UCSD-AML1 (cell line): ENCODE data around the gene KDM4D.
"Not testable (repeated sequence)": the region's sequence is repeated elsewhere in the genome, so short reads cannot be mapped to it uniquely, and the experiment has no call there.

Source experiments
- DNase-seq: peaks from one replicate; lab custom pipeline; 2025; ENCODE audit not compliant: unreplicated experiment; lab: John Stamatoyannopoulos, UW

The KDM4D gene

DNA sequence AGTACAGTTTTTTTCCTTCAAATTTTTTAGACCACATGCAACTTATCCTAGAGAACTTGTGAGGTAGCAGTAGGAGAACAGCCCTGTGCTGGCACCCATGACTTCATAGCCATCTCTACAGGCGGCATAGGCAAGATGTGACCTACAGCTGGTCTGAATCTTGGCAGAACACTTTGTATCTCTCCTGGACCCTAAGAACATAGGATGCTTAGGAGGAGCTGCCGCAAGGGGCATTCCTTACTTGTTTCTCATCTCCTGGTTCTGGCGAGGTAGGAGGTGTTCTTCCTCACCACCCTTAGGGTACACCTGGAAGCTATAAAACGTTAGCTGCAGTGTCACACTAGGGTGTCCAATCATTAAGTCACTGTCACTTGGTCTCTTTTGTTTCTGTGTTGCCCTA is 16.5 kb upstream of the KDM4D start:
- DNase-seq: no peak

DNA sequence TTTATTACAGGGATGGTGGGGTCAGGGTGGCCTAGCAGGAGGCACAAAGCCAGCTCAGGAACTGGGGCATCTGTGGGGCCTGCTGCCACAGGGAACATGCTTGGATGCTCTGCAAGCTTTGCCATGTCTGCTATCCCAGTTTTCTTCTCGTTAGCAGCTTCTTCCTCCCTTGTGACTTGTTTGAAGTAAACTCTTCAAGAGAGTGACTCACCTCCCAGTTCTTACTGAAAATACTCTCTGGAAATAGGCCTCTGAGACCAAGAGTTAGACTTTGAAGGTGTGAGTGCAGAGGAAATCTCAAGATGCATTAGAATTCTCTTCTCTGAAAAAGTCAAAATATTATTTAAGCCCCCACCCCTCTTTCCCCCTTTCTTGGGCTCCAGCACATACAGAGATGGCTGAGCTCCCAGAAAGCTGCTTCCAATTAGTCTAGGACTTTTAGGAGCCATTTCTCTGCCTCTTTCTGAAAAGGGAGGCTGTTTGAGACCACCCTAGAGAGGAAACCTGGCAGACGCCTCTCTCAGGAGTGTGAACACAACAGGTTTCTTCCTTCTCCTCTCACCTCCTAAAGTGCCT is 15.3 kb upstream of the KDM4D start:
- DNase-seq: no peak

DNA sequence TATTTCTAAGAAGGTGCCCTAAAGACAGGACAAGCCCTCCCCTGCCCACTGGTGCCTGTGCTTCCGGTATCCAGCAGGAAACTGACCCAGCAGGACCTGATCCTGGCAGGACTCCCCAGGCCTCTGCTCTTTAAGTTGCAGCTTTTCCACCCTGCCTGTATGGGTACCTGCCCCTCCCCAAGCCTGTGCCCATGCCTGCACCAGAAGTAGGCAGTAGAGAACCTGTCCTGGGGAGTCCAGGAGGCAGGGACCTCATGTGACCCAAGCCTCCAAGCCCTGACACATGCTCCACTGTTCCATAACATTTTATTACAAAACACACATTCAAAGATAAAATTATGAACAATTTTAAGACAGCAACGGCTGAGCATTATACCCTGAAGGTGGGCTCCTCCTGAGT is 14.3 kb upstream of the KDM4D start:
- DNase-seq: no peak

DNA sequence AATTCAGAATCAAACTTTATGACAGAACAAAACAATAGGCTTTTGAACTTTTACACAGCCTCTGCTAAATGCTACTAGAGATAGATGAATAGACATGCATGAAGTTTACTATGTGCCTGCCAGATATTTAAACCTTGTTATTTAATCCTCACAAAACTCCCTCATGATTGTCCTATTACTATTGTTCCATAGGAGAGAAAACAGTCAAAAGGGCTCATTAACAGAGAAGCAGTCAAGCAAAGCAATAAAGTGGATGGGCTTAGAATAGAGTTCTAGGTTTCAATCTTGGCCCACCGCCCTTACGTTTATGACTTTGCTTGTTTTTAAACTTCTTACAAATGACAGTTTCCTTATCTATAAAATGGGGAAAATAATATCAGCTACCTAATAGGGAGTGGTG is 13.0 kb upstream of the KDM4D start:
- no peak for DNase-seq

DNA sequence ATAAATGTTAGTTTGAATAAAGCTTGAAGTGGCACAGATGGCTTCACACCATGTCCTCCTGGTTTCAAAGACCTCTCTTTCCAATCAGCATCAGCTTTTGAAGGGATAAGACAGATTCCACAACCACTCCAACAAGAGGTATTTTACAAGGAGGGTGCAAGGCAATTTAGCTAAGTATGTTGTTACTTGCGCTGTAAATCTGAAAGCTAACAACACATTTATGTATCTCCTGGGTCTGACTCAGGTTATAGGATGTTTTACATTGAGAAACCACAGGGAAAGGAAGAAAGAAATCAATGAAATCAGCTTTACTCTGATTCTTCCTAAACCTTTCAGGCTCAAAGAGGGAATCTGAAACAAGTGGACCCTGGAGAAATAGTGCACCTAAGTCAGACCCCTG is 12.3 kb upstream of the KDM4D start:
- DNase-seq: no peak

DNA sequence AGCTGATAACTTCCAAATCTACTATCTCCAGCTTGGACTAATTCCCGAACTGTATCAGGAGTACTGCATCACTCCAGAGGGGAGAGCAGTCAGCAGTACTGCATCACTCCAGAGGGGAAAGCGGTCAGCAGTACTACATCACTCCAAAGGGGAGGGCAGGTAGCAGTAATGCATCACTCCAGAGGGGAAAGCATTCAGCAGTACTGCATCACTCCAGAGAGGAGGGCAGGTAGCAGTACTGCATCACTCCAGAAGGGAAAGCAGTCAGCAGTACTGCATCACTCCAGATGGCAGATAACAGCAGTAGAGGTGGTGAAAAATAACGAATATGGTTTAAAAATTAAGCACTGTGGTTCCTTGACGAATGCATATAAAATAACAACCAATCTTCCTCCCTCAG is 8.6 kb upstream of the KDM4D start:
- DNase-seq: no peak

DNA sequence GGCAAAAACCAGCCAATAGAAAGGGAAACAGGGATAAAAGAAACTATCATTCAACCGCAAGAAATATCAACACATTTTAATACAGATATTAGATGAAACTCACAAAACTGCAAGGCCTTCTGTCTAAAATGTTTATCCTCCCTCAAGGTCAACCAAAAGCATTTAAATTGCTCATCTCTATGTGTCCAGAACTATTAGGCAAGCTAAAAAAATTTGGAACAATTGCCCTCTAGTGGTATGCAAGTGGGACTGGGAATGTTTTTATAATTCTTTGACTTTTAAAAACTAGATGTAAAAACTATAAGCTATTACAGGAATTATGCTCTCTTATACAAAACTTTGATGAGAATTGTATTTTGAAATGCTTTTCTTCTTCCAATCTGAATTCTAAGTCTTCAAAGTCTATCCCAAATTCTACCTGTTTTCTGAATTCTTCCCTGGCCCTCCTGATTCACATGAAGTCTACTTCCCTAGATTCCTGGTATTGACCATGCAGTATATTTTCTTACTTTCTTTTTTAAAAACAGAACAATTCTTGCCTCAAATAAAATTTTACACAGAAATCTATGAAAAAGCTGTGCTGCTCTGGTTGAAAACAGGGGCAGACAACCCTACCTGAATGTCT is 5.1 kb upstream of the KDM4D start:
- no peak for DNase-seq

DNA sequence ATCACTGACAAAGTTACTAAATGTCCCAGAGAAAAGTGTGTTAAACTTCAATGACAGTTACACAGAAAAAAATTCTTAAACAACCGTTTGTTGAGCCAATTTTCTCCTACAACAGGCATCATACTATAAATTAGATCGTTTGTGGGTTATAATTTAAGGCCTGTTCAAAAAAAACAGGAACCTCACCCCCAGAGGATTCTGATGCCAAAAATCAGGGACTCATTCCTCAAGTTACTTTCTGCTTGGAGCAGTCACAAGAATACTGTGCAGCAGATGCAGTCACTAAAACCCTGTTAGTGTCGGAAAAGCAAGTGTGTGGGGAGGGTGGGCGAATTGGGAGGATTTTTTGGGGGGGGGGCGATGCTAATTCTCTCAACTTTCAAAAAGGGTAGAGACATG is 810 bp upstream of the KDM4D start:
- DNase-seq: no peak

DNA sequence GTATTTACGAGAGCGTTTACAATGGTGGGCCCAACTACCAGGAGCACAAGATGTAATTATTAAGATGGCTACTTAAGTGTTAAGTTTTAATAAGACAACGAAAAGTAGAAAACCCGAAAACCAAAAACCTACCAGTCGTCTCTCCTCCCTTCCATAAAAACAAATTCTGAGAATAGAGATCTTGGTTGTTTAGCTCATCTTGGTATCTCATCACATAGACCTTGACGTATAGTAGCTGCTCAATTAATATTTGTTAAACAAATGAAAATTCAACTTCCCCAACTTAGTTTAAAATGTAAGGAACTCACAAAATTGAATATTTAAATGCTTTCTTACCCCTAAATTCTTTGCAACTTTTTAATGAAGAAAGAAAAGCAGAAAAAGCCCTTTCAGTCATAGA is 669 bp downstream of the KDM4D start:
- DNase-seq: no peak

DNA sequence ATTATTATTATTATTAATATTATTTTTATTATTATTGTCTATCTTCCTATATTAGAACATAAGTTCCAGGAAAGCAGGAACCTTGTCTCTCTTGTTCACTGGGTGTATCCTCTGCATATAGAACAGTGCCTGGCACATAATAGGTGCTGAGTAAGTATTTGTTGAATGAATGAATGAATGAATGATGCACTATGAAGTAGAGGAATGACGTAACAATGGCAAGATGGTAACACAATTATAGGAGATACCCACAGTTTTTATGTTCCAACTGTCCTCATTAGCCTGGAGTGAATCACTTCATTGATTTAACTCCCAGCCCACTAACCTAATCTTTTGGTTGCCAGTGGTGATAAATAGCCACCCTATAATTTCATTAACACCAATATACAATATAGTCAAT is 2.1 kb downstream of the KDM4D start:
- no peak for DNase-seq

DNA sequence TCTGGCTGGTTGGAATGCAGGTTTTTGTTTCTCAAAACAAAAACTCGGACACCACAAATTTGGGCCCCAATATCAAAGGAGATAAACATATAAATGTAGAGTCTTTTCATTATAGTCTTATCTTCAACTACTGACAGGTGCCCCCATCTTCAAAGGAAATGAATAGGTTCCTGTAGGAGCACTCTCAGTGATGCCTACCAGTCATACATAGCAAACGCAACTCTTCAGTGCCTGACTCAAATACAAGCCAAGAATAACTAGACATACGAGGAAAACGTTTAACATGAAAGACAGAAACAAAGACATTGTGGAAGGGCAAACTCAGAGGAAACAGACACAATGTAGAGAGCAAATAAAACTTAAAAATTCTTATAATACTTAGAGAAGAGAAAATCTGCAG is 13.9 kb downstream of the KDM4D start:
- no peak for DNase-seq

DNA sequence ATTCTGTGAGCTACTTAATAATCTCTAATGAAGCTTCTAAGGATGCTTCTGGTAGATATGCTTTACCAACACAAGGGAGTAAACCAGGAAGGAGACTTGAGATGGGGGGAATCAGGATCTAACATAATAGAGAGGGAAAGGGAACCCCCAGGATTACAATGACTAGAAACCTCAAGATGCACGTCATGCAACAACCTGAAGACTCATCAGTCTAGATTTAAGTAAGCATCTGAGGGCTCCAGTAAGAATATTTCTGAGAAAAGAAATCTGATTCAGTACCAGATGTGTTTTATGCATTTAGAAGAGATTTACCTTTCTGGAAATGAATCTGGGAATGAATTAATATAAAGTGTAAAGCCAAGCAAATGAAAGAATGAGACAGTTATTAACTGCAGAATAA is 15.2 kb downstream of the KDM4D start:
- DNase-seq: no peak

DNA sequence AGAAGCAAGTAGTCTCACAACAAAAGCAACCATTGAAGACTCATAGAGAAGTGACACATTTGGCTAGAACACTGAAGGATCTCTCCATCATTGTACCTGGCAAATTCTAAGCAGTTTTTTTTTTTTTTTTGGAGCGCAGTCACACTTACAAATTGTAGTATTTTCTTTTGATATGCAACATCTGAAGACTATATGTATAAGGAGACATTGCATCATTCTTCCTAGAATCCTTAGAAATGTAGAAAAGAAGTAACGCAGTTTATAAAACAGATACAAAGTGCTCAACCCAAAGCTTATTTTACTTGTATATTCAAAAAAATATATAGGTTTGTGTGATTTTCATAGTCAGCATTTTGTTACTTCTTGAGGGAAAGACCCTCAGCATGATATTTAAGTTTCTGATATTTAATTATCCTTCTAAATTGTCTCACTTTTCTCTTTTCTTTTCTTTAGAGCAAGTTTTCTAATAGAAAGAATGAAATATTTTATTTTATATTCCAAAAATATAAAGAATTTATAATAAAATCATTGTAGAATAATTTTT is 20.0 kb downstream of the KDM4D start:
- no peak for DNase-seq

DNA sequence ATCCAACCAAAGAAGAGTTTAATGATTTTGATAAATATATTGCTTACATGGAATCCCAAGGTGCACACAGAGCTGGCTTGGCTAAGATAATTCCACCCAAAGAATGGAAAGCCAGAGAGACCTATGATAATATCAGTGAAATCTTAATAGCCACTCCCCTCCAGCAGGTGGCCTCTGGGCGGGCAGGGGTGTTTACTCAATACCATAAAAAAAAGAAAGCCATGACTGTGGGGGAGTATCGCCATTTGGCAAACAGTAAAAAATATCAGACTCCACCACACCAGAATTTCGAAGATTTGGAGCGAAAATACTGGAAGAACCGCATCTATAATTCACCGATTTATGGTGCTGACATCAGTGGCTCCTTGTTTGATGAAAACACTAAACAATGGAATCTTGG is 23.9 kb downstream of the KDM4D start:
- no peak for DNase-seq

DNA sequence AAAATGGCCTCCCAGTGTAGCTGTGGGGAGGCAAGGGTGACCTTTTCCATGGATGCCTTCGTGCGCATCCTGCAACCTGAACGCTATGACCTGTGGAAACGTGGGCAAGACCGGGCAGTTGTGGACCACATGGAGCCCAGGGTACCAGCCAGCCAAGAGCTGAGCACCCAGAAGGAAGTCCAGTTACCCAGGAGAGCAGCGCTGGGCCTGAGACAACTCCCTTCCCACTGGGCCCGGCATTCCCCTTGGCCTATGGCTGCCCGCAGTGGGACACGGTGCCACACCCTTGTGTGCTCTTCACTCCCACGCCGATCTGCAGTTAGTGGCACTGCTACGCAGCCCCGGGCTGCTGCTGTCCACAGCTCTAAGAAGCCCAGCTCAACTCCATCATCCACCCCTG is 24.8 kb downstream of the KDM4D start:
- no peak for DNase-seq

DNA sequence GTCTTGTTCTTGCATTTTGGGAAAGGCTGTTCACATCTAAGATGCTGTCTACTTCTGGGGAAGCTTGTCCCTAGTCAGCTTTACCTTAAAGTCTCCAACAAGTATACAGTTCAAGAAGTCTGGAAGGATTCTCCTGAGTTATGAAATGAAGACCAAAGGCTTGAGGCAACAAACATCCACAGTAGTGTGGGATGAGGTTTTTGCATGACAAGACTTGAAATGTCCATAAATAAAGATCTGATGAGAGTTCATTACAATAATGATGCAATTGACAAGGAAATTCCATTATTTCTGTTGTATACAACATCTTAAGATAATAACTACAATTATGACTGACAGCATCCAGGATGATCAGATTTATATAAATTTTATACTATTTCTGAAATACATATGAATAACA is 30.2 kb downstream of the KDM4D start:
- DNase-seq: no peak

DNA sequence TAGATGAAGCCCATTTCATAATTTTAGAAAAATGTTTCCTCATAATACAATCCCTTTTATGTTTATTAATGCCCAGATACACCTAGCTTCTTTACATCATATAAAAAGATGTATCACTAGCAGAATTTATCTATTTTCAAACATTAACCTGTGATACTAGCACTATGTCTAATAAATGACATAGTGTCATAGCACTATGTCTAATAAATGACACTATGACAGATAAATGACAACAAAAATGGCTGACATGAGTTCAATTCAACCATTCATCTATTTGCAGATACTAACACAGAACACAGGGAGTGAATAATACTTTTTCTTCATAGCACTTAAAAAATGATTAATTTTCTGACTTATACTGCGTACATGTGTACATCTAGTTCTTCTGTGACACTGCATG is 32.1 kb downstream of the KDM4D start:
- DNase-seq: no peak

DNA sequence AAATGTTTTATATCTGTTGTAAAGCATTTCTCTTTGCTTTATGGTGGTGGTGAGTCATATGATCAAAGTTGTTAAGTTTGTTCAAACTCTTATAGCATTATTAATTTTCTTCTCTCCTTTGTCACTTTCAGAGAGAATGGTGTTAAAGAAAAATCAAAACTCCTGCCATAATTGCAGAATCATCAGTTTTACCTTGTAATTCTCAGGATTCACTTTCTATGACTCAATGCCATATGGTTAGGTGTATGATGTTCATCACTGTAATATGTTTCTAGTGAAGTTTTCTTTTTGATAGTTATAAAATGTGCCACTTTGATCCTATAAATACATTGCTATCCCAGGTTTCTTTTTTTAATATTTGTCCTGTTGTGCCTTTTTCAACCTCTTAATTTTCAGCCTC is 37.9 kb downstream of the KDM4D start:
- DNase-seq: no peak

DNA sequence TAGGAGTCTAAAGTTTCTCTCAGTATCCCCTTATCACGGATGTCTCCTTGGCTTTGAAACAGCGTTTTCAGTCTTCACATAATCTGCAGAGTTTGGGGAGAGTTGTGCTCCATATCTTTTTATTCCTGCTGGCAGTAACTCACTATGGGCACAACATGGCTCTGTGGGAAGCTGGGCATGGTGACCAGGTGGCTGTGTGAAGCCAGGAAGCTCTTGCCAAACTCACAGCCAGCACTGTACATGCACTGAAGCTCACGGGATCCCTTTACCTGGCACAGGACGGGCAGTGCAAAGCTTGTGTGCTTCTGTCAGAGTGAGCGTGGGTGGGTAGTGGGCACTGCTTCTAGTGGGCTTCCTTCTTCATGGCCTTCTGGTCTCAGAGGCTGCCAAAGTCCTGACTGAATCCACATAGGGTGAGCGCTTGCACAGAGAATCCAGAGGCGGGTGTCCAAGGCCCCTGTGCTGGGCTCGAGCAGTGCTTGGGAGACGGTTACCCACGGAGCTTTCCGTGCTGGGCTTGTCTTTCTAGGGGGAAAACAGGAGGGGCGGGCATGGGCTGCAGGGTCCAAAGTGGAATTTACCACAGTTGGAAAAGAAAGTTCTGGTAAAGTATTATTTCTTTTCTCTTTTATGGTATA is 40.8 kb downstream of the KDM4D start:
- DNase-seq: no peak

DNA sequence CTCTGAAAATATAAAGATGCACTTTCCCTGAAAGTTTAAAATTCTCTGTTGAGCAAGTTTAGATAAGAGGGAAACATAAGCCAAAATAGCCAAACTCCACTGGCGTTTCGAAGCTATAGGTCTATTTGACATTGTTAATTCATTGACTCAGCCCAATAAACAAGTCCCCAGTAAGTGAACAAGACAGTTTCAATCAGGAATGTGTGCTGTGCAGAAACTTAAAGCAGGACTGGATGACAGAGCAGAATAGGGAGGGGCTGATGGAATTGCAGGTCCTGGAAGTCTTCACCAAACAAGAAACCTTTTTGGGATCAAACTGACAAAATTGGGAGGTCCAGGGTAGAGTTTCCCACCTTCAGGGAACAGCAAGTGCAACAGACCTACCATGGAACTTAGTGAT is 42.6 kb downstream of the KDM4D start:
- no peak for DNase-seq

DNA sequence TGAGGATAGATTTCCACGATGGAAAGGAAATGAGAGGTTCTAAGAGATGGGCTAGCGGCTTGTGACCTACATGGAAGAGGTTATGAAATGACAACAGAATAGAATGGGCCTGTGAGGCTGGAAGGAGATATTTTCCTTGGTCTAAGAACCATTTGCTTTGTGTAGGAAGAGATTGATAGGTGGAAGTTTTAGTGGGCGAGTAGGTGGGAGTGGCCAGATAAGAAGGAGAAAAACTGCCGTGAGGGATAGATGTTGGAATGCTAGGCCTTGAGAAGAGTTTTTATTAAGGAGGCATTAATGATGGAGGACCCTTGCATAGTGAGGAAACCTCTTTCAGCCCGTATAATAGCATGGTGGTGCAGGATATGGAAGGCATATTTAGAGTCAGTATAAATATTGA is 48.0 kb downstream of the KDM4D start:
- not testable (repeated sequence) for DNase-seq

DNA sequence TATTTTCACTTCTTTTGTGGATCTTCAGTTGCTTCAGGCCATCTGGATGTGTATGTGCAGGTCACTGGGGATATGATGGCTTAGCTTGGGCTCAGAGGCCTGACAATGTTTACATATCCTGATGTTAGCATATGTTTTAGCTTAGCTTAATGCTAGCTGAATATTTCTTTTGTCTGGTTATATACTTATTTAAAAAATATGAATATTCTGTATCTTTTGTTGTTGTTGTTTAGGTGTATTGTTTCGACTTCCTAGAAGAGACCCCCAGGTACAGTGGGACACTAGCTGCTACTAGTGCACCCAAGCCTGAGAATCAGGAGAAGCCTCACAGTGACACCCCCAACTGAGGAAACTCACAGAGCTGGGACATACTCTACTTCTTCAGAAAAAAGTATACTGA is 51.4 kb downstream of the KDM4D start, which contains the start of gene KDM4E:
Gene KDM4E (plus strand): TSS at position 301 of the 400 bp plus-strand sequence. CDS start 300 bp downstream, outside the sequence.
- no peak for DNase-seq

DNA sequence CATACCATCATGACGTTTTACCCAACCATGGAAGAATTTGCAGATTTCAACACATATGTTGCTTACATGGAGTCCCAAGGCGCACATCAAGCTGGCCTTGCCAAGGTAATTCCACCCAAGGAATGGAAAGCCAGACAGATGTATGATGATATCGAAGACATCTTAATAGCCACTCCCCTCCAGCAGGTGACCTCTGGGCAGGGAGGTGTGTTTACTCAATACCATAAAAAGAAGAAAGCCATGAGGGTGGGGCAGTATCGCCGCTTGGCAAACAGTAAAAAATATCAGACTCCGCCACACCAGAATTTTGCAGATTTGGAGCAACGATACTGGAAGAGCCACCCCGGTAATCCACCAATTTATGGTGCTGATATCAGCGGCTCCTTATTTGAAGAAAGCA is 52.1 kb downstream of the KDM4D start:
- DNase-seq: not testable (repeated sequence)
